Karpas-422 (cell line): ENCODE data around the gene TFCP2. TPM values are rescaled to one million over a fixed set of nuclear protein-coding genes. Genes with fewer than 3 reads are reported as not detected.
"Not testable (repeated sequence)": the region's sequence is repeated elsewhere in the genome, so short reads cannot be mapped to it uniquely, and the experiment has no call there.

ENCODE experiments used
- DNase-seq: peaks from one replicate; pipeline ENCODE4 v3.0.0-alpha.2; 2015
- H2AFZ ChIP-seq: fragments of 200-600 bp; sonication (generic); 2 replicates; pipeline ENCODE4 v1.6.1; 2014; ENCODE audit warnings: antibody characterized with exemption, low read length, mixed read lengths
- H3K27ac ChIP-seq: fragments of 200-600 bp; sonication (generic); 2 replicates; pipeline ENCODE4 v1.5.1; 2014; ENCODE audit warnings: mild to moderate bottlenecking, low read length, moderate library complexity
- H3K27me3 ChIP-seq: fragments of 200-600 bp; sonication (generic); 2 replicates; pipeline ENCODE4 v1.6.1; 2014; ENCODE audit warnings: low read length, mixed read lengths
- H3K36me3 ChIP-seq: fragments of 200-600 bp; sonication (generic); 2 replicates; pipeline ENCODE4 v1.6.1; 2014; ENCODE audit warnings: low read length, mixed read lengths; ENCODE audit not compliant: insufficient read depth
- H3K4me1 ChIP-seq: fragments of 200-600 bp; sonication (generic); 2 replicates; pipeline ENCODE4 v1.6.1; 2014; ENCODE audit warnings: mild to moderate bottlenecking, low read length, mixed read lengths
- H3K4me2 ChIP-seq: fragments of 200-600 bp; sonication (generic); 2 replicates; pipeline ENCODE4 v1.6.1; 2014; ENCODE audit warnings: low read length, low read depth, mild to moderate bottlenecking; ENCODE audit not compliant: poor library complexity, severe bottlenecking
- H3K4me3 ChIP-seq: fragments of 200-600 bp; sonication (generic); 2 replicates; pipeline ENCODE4 v1.5.1; 2014; ENCODE audit warnings: mild to moderate bottlenecking, antibody characterized with exemption, low read length, mixed read lengths
- H3K79me2 ChIP-seq: fragments of 200-600 bp; sonication (generic); 2 replicates; pipeline ENCODE4 v1.6.1; 2014; ENCODE audit warnings: mild to moderate bottlenecking, low read length, mixed read lengths
- H3K9ac ChIP-seq: fragments of 200-600 bp; sonication (generic); 2 replicates; pipeline ENCODE4 v1.6.0; 2014; ENCODE audit warnings: low read length
- H3K9me2 ChIP-seq: fragments of 200-600 bp; sonication (generic), shearing (Covaris generic); replicated peaks from 2 replicates; pipeline ENCODE4 v1.6.0; 2014; ENCODE audit warnings: mild to moderate bottlenecking, low read length, moderate library complexity; ENCODE audit not compliant: insufficient read depth
- H3K9me3 ChIP-seq: fragments of 300-700, 200-600 bp; sonication (generic); 2 replicates; pipeline ENCODE4 v1.6.1; 2014; ENCODE audit warnings: low read length, mixed read lengths
- H4K20me1 ChIP-seq: fragments of 200-600 bp; sonication (generic); 2 replicates; pipeline ENCODE4 v1.6.1; 2014; ENCODE audit warnings: mild to moderate bottlenecking, antibody characterized with exemption, low read length, low read depth; ENCODE audit not compliant: insufficient read depth
- total RNA-seq: library from RNA; depleted of rRNA; stranded (reverse); fragments of >200 nt; shearing (Covaris generic); gene quantifications from 2 replicates; pipeline ENCODE4 v1.2.3, GENCODE V29; 2014; ENCODE audit warnings: low replicate concordance

TFCP2 gene
- total RNA-seq, 1 experiment from 2014 or later, result 26.5 TPM

DNA sequence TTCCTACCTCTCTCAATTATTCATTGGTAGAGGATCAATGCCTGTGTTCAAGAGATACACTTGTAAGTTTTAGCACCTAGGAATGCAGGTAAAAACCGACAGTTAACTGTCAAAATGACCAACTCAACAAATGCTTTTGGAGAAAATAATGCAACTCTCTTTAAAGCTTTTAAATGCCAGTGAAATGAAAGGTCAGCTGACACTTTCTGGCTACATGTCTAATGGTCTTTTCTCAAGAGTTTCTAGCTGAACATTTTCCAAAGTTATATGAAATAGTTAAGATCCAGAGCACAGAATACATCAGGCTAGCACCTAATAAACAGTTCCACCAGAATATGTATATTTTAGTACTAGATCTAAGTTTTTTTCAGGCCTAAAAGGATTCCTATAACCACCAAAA is 91.5 kb downstream of the TFCP2 start:
- Histone ChIP-seq H3K4me3 (no peak overlapping the region), H3K36me3 (no peaks in the 10 kb centered on the region), H3K9me2 (no peaks in the 10 kb centered on the region), H3K9me3 (no peaks in the 10 kb centered on the region), H3K9ac (no peak overlapping the region), H3K27ac (no peak overlapping the region), H2AFZ (no peak overlapping the region), H3K4me2 (peak overlapping the region; percentile 72), H4K20me1 (no peaks in the 10 kb centered on the region), H3K4me1 (peaks cover 17% of the 10 kb centered on the region), H3K79me2 (peaks cover 49% of the 10 kb centered on the region), H3K27me3 (no peaks in the 10 kb centered on the region)
- DNase-seq, result no peak

DNA sequence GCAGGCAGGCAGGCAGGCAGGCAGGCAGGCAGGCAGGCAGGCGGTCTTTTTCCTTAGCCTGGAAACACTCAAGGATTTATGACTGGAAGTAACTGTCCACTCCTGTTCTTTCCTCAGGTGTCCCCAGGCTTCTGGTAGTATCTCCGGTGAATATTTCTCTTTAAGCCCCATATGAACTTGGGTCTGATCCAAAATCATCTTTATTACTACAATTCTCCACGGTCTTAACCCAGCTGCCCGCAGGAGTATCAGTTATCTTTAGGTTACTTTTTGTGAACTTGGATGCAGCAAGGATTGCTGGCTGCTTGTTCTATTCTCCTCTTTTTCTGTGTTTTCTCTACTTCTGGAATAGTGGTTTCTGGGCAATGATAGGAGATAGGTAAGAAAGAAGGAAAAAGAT is 92.8 kb downstream of the TFCP2 start:
- Histone ChIP-seq H3K4me3 (no peak overlapping the region), H3K9ac (no peak overlapping the region), H3K27me3 (no peaks in the 10 kb centered on the region), H3K27ac (no peak overlapping the region), H2AFZ (no peak overlapping the region), H3K79me2 (peaks cover 52% of the 10 kb centered on the region), H3K9me3 (no peaks in the 10 kb centered on the region), H3K4me2 (no peak overlapping the region), H4K20me1 (no peaks in the 10 kb centered on the region), H3K36me3 (no peaks in the 10 kb centered on the region), H3K4me1 (peaks cover 14% of the 10 kb centered on the region), H3K9me2 (no peaks in the 10 kb centered on the region)
- no peak for DNase-seq

DNA sequence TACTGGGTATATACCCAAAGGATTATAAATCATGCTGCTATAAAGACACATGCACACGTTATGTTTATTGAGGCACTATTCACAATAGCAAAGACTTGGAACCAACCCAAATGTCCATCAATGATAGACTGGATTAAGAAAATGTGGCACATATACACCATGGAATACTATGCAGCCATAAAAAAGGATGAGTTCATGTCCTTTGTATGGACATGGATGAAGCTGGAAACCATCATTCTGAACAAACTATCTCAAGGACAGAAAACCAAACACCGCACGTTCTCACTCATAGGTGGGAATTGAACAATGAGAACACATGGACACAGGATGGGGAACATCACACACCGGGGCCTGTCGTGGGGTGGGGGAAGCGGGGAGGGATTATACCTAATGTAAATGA is 94.1 kb downstream of the TFCP2 start:
- Histone ChIP-seq H3K4me1 (peaks cover 13% of the 10 kb centered on the region), H3K79me2 (peaks cover 52% of the 10 kb centered on the region)
- not testable (repeated sequence) for H3K27ac ChIP-seq, H3K9me2 ChIP-seq, H3K4me3 ChIP-seq, DNase-seq, H2AFZ ChIP-seq, H3K9me3 ChIP-seq, H3K27me3 ChIP-seq, H3K9ac ChIP-seq, H3K36me3 ChIP-seq, H4K20me1 ChIP-seq, H3K4me2 ChIP-seq

- H3K9me3 ChIP-seq, DNase-seq, H3K4me2 ChIP-seq, H3K27me3 ChIP-seq, H4K20me1 ChIP-seq, H3K36me3 ChIP-seq, H3K4me3 ChIP-seq, H3K27ac ChIP-seq, H2AFZ ChIP-seq, H3K9me2 ChIP-seq, H3K9ac ChIP-seq: not testable (repeated sequence)
- Histone ChIP-seq H3K79me2 (peaks cover 52% of the 10 kb centered on the region), H3K4me1 (peaks cover 10% of the 10 kb centered on the region)
These were observed 94.6 kb downstream of the TFCP2 start for GRCh38 chr12:51078346-51078745.

- H4K20me1 ChIP-seq, result no peaks in the 10 kb centered on the region
- H3K4me1 ChIP-seq, result peaks cover 10% of the 10 kb centered on the region
- H3K9me2 ChIP-seq, result no peaks in the 10 kb centered on the region
- no peak overlapping the region for H3K4me3 ChIP-seq
- no peak overlapping the region for H3K4me2 ChIP-seq
- no peaks in the 10 kb centered on the region for H3K9me3 ChIP-seq
- DNase-seq, result no peak
- no peak overlapping the region for H3K9ac ChIP-seq
- H3K36me3 ChIP-seq, result peaks cover 3% of the 10 kb centered on the region; the same call in 1 of the 2 replicates
- no peak overlapping the region for H2AFZ ChIP-seq
- H3K27me3 ChIP-seq, result no peaks in the 10 kb centered on the region
- H3K79me2 ChIP-seq, result peaks cover 49% of the 10 kb centered on the region
- H3K27ac ChIP-seq, result no peak overlapping the region
These were observed 95.0 kb downstream of the TFCP2 start for GRCh38 chr12:51077930-51078329.

GRCh38 chr12:51076236-51076930 is 96.6 kb downstream of the TFCP2 start:
- no peak overlapping the region for H2AFZ ChIP-seq
- no peaks in the 10 kb centered on the region for H3K9me3 ChIP-seq
- no peak overlapping the region for H3K9ac ChIP-seq
- peaks cover 33% of the 10 kb centered on the region for H3K79me2 ChIP-seq
- H3K27me3 ChIP-seq, result no peaks in the 10 kb centered on the region
- no peak overlapping the region for H3K4me2 ChIP-seq
- H3K4me3 ChIP-seq, result no peak overlapping the region
- no peaks in the 10 kb centered on the region for H4K20me1 ChIP-seq
- H3K27ac ChIP-seq, result no peak overlapping the region
- H3K36me3 ChIP-seq, result peaks cover 3% of the 10 kb centered on the region; the same call in 1 of the 2 replicates
- no peaks in the 10 kb centered on the region for H3K4me1 ChIP-seq
- DNase-seq, result no peak
- no peaks in the 10 kb centered on the region for H3K9me2 ChIP-seq

DNA sequence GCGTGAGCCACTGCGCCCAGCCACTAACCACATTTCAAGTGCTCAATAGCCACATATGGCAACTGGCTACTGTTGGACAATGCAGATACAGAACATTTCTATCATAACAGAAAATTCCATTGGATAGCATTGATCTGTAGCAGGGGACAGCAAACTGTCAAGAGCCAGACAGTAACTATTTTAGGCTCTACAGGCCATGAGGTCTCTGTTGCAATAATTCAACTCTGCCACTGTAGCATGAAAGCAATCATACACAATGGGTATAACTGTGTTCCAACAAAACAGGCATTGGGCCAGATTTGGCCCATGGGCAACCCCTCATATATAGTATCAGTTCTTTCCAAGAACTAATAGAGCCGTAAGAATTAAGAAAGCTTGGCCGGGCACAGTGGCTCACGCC is 97.5 kb downstream of the TFCP2 start:
- H3K9ac ChIP-seq, result no peak overlapping the region
- H3K9me2 ChIP-seq, result no peaks in the 10 kb centered on the region
- peaks cover 25% of the 10 kb centered on the region for H3K79me2 ChIP-seq
- H2AFZ ChIP-seq, result no peak overlapping the region
- no peak overlapping the region for H3K4me3 ChIP-seq
- peaks cover 3% of the 10 kb centered on the region; the same call in 1 of the 2 replicates for H3K36me3 ChIP-seq
- H3K27ac ChIP-seq, result no peak overlapping the region
- H3K27me3 ChIP-seq, result no peaks in the 10 kb centered on the region
- no peaks in the 10 kb centered on the region for H4K20me1 ChIP-seq
- no peak overlapping the region for H3K4me2 ChIP-seq
- DNase-seq, result no peak
- no peaks in the 10 kb centered on the region for H3K9me3 ChIP-seq
- no peaks in the 10 kb centered on the region for H3K4me1 ChIP-seq

GRCh38 chr12:51071663-51072062 is 101.3 kb downstream of the TFCP2 start:
- DNase-seq, result no peak
- Histone ChIP-seq H3K4me3 (no peak overlapping the region), H3K36me3 (peaks cover 3% of the 10 kb centered on the region; the same call in 1 of the 2 replicates), H3K4me2 (no peak overlapping the region), H3K79me2 (peaks cover 5% of the 10 kb centered on the region), H3K4me1 (no peaks in the 10 kb centered on the region), H4K20me1 (no peaks in the 10 kb centered on the region), H3K9me2 (no peaks in the 10 kb centered on the region), H2AFZ (no peak overlapping the region), H3K9ac (no peak overlapping the region), H3K27me3 (no peaks in the 10 kb centered on the region), H3K9me3 (no peaks in the 10 kb centered on the region), H3K27ac (no peak overlapping the region)
